Hepatocyte (in vitro differentiated cells): ENCODE data around the gene EPHB6. TPM values are rescaled to one million over a fixed set of nuclear protein-coding genes. Genes with fewer than 3 reads are reported as not detected.
A peak's percentile ranks its signal among the peaks of the same experiment; 100 is the strongest.

ENCODE experiments used
- DNase-seq: peaks from one replicate; pipeline ENCODE4 v3.0.0-alpha.2; 2016; ENCODE audit warnings: low spot score
- H2AFZ ChIP-seq: fragments of 200-600 bp; sonication (generic); 2 replicates; pipeline ENCODE4 v1.6.0; 2016; ENCODE audit warnings: antibody characterized with exemption, mild to moderate bottlenecking
- H3K27ac ChIP-seq: fragments of 200-600 bp; sonication (generic); 2 replicates; pipeline ENCODE4 v1.5.1; 2016; ENCODE audit warnings: mild to moderate bottlenecking
- H3K27me3 ChIP-seq: fragments of 200-600 bp; sonication (generic); 2 replicates; pipeline ENCODE4 v1.6.1; 2016
- H3K36me3 ChIP-seq: fragments of 200-600 bp; sonication (generic); replicated peaks from 2 replicates; pipeline ENCODE4 v1.5.1; 2016; ENCODE audit warnings: low read depth; ENCODE audit not compliant: insufficient read depth
- H3K4me1 ChIP-seq: fragments of 200-600 bp; sonication (generic); 2 replicates; pipeline ENCODE4 v1.5.1; 2016; ENCODE audit warnings: mild to moderate bottlenecking, moderate library complexity; ENCODE audit not compliant: insufficient read depth
- H3K4me2 ChIP-seq: fragments of 200-600 bp; sonication (generic); 2 replicates; pipeline ENCODE4 v1.6.0; 2016
- H3K4me3 ChIP-seq: fragments of 200-600 bp; sonication (generic); 2 replicates; pipeline ENCODE4 v1.5.1; 2016; ENCODE audit warnings: mild to moderate bottlenecking
- H3K79me2 ChIP-seq: fragments of 200-600 bp; sonication (generic); 2 replicates; pipeline ENCODE4 v1.6.0; 2017; ENCODE audit warnings: mild to moderate bottlenecking
- H3K9me2 ChIP-seq: fragments of 200-600 bp; sonication (generic); replicated peaks from 2 replicates; pipeline ENCODE4 v1.6.0; 2017; ENCODE audit warnings: mild to moderate bottlenecking; ENCODE audit not compliant: insufficient read depth
- H3K9me3 ChIP-seq: fragments of 200-600 bp; sonication (generic); 2 replicates; pipeline ENCODE4 v1.5.1; 2016; ENCODE audit warnings: low read depth, mild to moderate bottlenecking
- H4K20me1 ChIP-seq: fragments of 200-600 bp; sonication (generic); 2 replicates; pipeline ENCODE4 v1.6.0; 2016; ENCODE audit warnings: mild to moderate bottlenecking; ENCODE audit not compliant: insufficient read depth, poor library complexity, severe bottlenecking
- CTCF ChIP-seq: fragments of 200-600 bp; sonication (generic); IDR thresholded peaks from 2 replicates; pipeline ENCODE4 v1.5.1; 2016; ENCODE audit warnings: antibody characterized with exemption, mild to moderate bottlenecking; ENCODE audit not compliant: poor library complexity
- EZH2 ChIP-seq: fragments of 200-600 bp; sonication (generic); IDR thresholded peaks from 2 replicates; pipeline ENCODE4 v1.6.1; 2016; ENCODE audit warnings: antibody characterized with exemption, mild to moderate bottlenecking, borderline replicate concordance
- EZH2phosphoT487 ChIP-seq: fragments of 200-600 bp; sonication (generic); IDR thresholded peaks from one replicate; pipeline ENCODE4 v1.6.1; 2018; ENCODE audit warnings: antibody characterized with exemption, mild to moderate bottlenecking, low read depth, moderate library complexity; ENCODE audit not compliant: unreplicated experiment, severe bottlenecking
- WGBS: methylation state at CpG from one replicate; pipeline ENCODE4 v1.1.6; 2016; ENCODE audit warnings: low lambda C conversion rate; ENCODE audit errors: missing lambda C conversion rate; 5-methylcytosine and 5-hydroxymethylcytosine counted together
- polyA plus RNA-seq: library from polyadenylated mRNA; unstranded; fragments of >200 nt; fragmentation: Nextera tagmentation; extraction: Ambion mirVana; gene quantifications from 2 replicates; pipeline ENCODE4 v1.2.1, GENCODE V29; 2016
- total RNA-seq: library from RNA; depleted of rRNA; stranded (reverse); fragments of >200 nt; gene quantifications from 2 replicates; pipeline ENCODE4 v1.2.3, GENCODE V29; 2014

Gene EPHB6
- total and polyA plus RNA-seq, 2 experiments from 2014 or later: 14.8 to 29.6 TPM

- Histone ChIP-seq H3K4me1 (no peaks in the 10 kb centered on the region), H3K27me3 (no peaks in the 10 kb centered on the region), H3K4me2 (no peak overlapping the region), H3K36me3 (no peaks in the 10 kb centered on the region), H3K27ac (no peak overlapping the region), H2AFZ (no peak overlapping the region), H3K9me2 (no peaks in the 10 kb centered on the region), H3K4me3 (no peak overlapping the region), H3K79me2 (no peaks in the 10 kb centered on the region), H4K20me1 (no peaks in the 10 kb centered on the region), H3K9me3 (no peaks in the 10 kb centered on the region)
- TF ChIP-seq EZH2phosphoT487 (no peak), EZH2 (no peak), CTCF (peak; percentile 57)
- peak; percentile 62 for DNase-seq
- 77% methylated on average over 15 of the region's 18 CpGs for WGBS
Measured at GRCh38 chr7:142866361-142867096, 11.7 kb downstream of the EPHB6 start.

- Histone ChIP-seq H3K9me2 (no peaks in the 10 kb centered on the region), H3K4me2 (no peak overlapping the region), H3K36me3 (no peaks in the 10 kb centered on the region), H3K9me3 (no peaks in the 10 kb centered on the region), H3K4me1 (no peaks in the 10 kb centered on the region), H3K79me2 (no peaks in the 10 kb centered on the region), H3K4me3 (no peak overlapping the region), H2AFZ (no peak overlapping the region), H3K27me3 (no peaks in the 10 kb centered on the region), H4K20me1 (no peaks in the 10 kb centered on the region), H3K27ac (no peak overlapping the region)
- no peak for DNase-seq
- WGBS: 94% methylated on average over 4 of the region's 4 CpGs
- TF ChIP-seq CTCF: no peak
- no peak for TF ChIP-seq EZH2
- no peak for TF ChIP-seq EZH2phosphoT487
Measured at GRCh38 chr7:142867097-142867378, 12.2 kb downstream of the EPHB6 start.

GRCh38 chr7:142867398-142868187, 12.7 kb downstream of the EPHB6 start:
- DNase-seq: no peak
- TF ChIP-seq CTCF: no peak
- TF ChIP-seq EZH2: no peak
- no peak for TF ChIP-seq EZH2phosphoT487

More at GRCh38 chr7:142867398-142868187, 12.7 kb downstream of the EPHB6 start:
- Histone ChIP-seq H3K4me1 (no peaks in the 10 kb centered on the region), H3K9me2 (no peaks in the 10 kb centered on the region), H3K4me3 (no peak overlapping the region), H3K27me3 (no peaks in the 10 kb centered on the region), H3K9me3 (no peaks in the 10 kb centered on the region), H3K27ac (no peak overlapping the region), H4K20me1 (no peaks in the 10 kb centered on the region), H3K36me3 (no peaks in the 10 kb centered on the region), H2AFZ (no peak overlapping the region), H3K79me2 (no peaks in the 10 kb centered on the region), H3K4me2 (no peak overlapping the region)
- 87% methylated on average over 17 of the region's 18 CpGs for WGBS
